HEK293 (cell line): ENCODE measurements around the gene SIN3A.

ENCODE experiments used
- CTCF ChIA-PET: fragments of 350-600 bp; formaldehyde crosslinking; extraction: SDS; loops from one replicate; lab custom pipeline; 2021; ENCODE audit warnings: antibody characterized with exemption; lab: Yijun Ruan, JAX
- POLR2A ChIA-PET: fragments of 300-600 bp; formaldehyde crosslinking; extraction: SDS; loops from one replicate; lab custom pipeline; 2020; ENCODE audit warnings: antibody characterized with exemption, inconsistent platforms; lab: Yijun Ruan, JAX
- H3K27ac ChIP-seq: fragments of 200-500 bp; sonication (Bioruptor generic); 2 replicates; pipeline ENCODE4 v1.5.1; 2014; ENCODE audit warnings: low read depth, low read length, control low read depth, inconsistent platforms; ENCODE audit errors: extremely low read depth
- H3K36me3 ChIP-seq, 2 experiments: fragments of 200-500 bp in 1 of 2; sonication (Bioruptor generic) in 1 of 2; 1 replicate in 1 of 2; 2 replicates in 1 of 2; pipeline ENCODE4 v1.5.1; 2014 to 2017; ENCODE audit warnings: inconsistent platforms in 2 of 2, low read length in 2 of 2; ENCODE audit not compliant: control insufficient read depth in 2 of 2, insufficient read depth in 1 of 2
- H3K4me1 ChIP-seq: fragments of 200-500 bp; sonication (Bioruptor generic); 2 replicates; pipeline ENCODE4 v1.5.1; 2014; ENCODE audit warnings: mild to moderate bottlenecking, low read length, inconsistent platforms; ENCODE audit not compliant: control insufficient read depth, insufficient read depth
- H3K4me3 ChIP-seq: 2 replicates; pipeline ENCODE4 v1.5.1; 2011; ENCODE audit warnings: low read depth, mild to moderate bottlenecking, control low read depth, low read length, moderate library complexity
- H3K9me3 ChIP-seq: fragments of 200-500 bp; sonication (Bioruptor generic); 2 replicates; pipeline ENCODE4 v1.5.1; 2014; ENCODE audit warnings: low read depth, low read length, inconsistent platforms; ENCODE audit not compliant: control insufficient read depth, insufficient read depth
- BCL11B ChIP-seq: fragments of 450-650 bp; formaldehyde crosslinking; IDR thresholded peaks from 2 replicates; pipeline ENCODE4 v1.5.1; 2016; ENCODE audit warnings: low read depth, missing biosample characterization, missing genetic modification characterization
- GLI2 ChIP-seq: fragments of 450-650 bp; formaldehyde crosslinking; IDR thresholded peaks from 2 replicates; pipeline ENCODE4; 2017; ENCODE audit warnings: missing biosample characterization, missing genetic modification characterization, low read depth, borderline replicate concordance
- GLIS1 ChIP-seq: fragments of 450-650 bp; formaldehyde crosslinking; IDR thresholded peaks from 2 replicates; pipeline ENCODE4 v1.5.1; 2016; ENCODE audit warnings: missing biosample characterization, missing genetic modification characterization
- SCRT2 ChIP-seq: fragments of 450-650 bp; formaldehyde crosslinking; IDR thresholded peaks from 2 replicates; pipeline ENCODE4 v1.5.1; 2016; ENCODE audit warnings: missing biosample characterization, missing genetic modification characterization
- ZBTB20 ChIP-seq: fragments of 450-650 bp; formaldehyde crosslinking; IDR thresholded peaks from 2 replicates; pipeline ENCODE4 v1.5.1; 2016; ENCODE audit warnings: missing biosample characterization, missing genetic modification characterization
- ZFP41 ChIP-seq: fragments of 450-650 bp; formaldehyde crosslinking; IDR thresholded peaks from 2 replicates; pipeline ENCODE4 v1.5.1; 2016; ENCODE audit warnings: missing biosample characterization, missing genetic modification characterization, borderline replicate concordance
- ZNF140 ChIP-seq: fragments of 450-650 bp; formaldehyde crosslinking; IDR thresholded peaks from 2 replicates; pipeline ENCODE4 v1.5.1; 2016; ENCODE audit warnings: missing biosample characterization, missing genetic modification characterization
- ZNF248 ChIP-seq: fragments of 450-650 bp; formaldehyde crosslinking; IDR thresholded peaks from 2 replicates; pipeline ENCODE4 v1.5.1; 2017; ENCODE audit warnings: missing biosample characterization, missing genetic modification characterization
- ZNF549 ChIP-seq: fragments of 450-650 bp; IDR thresholded peaks from 2 replicates; pipeline ENCODE4 v1.5.1; 2018; ENCODE audit warnings: missing biosample characterization, missing genetic modification characterization, mild to moderate bottlenecking, inconsistent platforms, moderate library complexity
- ZNF610 ChIP-seq: fragments of 450-650 bp; formaldehyde crosslinking; IDR thresholded peaks from 2 replicates; pipeline ENCODE4 v1.5.1; 2016; ENCODE audit warnings: missing biosample characterization, missing genetic modification characterization, borderline replicate concordance
- ZNF624 ChIP-seq: fragments of 450-650 bp; formaldehyde crosslinking; IDR thresholded peaks from 2 replicates; pipeline ENCODE4 v1.5.1; 2017; ENCODE audit warnings: missing biosample characterization, missing genetic modification characterization
- ZNF626 ChIP-seq: fragments of 450-650 bp; sonication (Bioruptor Pico); formaldehyde crosslinking; IDR thresholded peaks from 2 replicates; pipeline ENCODE4 v1.5.1; 2018; ENCODE audit warnings: missing biosample characterization, missing genetic modification characterization, inconsistent platforms
- ZSCAN30 ChIP-seq: fragments of 450-650 bp; IDR thresholded peaks from 2 replicates; pipeline ENCODE4 v1.5.1; 2018; ENCODE audit warnings: missing biosample characterization, mild to moderate bottlenecking, missing genetic modification characterization, moderate library complexity
- TF ChIP-seq, protein P1 (sequence below): fragments of 450-650 bp; formaldehyde crosslinking; IDR thresholded peaks from 2 replicates; pipeline ENCODE4 v1.5.1; 2016; ENCODE audit warnings: missing biosample characterization, missing genetic modification characterization
- TF ChIP-seq, protein P2 (sequence below): fragments of 450-650 bp; formaldehyde crosslinking; IDR thresholded peaks from 2 replicates; pipeline ENCODE4; 2016; ENCODE audit warnings: missing biosample characterization, missing genetic modification characterization

Gene SIN3A

GRCh38 chr15:75352186-75353080 is 99.1 kb downstream of the SIN3A start:
- Histone ChIP-seq H3K4me1 (peaks cover 6% of the 10 kb centered on the region; the same call in 1 of the 2 replicates), H3K27ac (no peak overlapping the region), H3K36me3 (peaks cover 18 to 55% of the 10 kb centered on the region in 2 experiments), H3K9me3 (no peaks in the 10 kb centered on the region), H3K4me3 (no peak overlapping the region)
- ChIA-PET CTCF (interaction anchor here (5.8 kb wide), 1 partner anchor 15 kb away, joined by 40 read pairs; the partner anchor contains the start of gene MAN2C1), POLR2A (interaction anchor here (1.4 to 5.5 kb wide), 2 partner anchors 16 to 99 kb away, joined by 5 to 55 read pairs; partner anchors contain the start of genes MAN2C1 and SIN3A)
- TF ChIP-seq, protein P1, sequence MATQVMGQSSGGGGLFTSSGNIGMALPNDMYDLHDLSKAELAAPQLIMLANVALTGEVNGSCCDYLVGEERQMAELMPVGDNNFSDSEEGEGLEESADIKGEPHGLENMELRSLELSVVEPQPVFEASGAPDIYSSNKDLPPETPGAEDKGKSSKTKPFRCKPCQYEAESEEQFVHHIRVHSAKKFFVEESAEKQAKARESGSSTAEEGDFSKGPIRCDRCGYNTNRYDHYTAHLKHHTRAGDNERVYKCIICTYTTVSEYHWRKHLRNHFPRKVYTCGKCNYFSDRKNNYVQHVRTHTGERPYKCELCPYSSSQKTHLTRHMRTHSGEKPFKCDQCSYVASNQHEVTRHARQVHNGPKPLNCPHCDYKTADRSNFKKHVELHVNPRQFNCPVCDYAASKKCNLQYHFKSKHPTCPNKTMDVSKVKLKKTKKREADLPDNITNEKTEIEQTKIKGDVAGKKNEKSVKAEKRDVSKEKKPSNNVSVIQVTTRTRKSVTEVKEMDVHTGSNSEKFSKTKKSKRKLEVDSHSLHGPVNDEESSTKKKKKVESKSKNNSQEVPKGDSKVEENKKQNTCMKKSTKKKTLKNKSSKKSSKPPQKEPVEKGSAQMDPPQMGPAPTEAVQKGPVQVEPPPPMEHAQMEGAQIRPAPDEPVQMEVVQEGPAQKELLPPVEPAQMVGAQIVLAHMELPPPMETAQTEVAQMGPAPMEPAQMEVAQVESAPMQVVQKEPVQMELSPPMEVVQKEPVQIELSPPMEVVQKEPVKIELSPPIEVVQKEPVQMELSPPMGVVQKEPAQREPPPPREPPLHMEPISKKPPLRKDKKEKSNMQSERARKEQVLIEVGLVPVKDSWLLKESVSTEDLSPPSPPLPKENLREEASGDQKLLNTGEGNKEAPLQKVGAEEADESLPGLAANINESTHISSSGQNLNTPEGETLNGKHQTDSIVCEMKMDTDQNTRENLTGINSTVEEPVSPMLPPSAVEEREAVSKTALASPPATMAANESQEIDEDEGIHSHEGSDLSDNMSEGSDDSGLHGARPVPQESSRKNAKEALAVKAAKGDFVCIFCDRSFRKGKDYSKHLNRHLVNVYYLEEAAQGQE (tag by site-specific recombination) = no peak
- no peak for TF ChIP-seq GLI2
- no peak for TF ChIP-seq ZBTB20 (tag by site-specific recombination)
- no peak for TF ChIP-seq ZNF549
- 0 out of 2 replicates have a peak, but pooled peaks have one; percentile 26 for TF ChIP-seq BCL11B
- TF ChIP-seq, protein P2, sequence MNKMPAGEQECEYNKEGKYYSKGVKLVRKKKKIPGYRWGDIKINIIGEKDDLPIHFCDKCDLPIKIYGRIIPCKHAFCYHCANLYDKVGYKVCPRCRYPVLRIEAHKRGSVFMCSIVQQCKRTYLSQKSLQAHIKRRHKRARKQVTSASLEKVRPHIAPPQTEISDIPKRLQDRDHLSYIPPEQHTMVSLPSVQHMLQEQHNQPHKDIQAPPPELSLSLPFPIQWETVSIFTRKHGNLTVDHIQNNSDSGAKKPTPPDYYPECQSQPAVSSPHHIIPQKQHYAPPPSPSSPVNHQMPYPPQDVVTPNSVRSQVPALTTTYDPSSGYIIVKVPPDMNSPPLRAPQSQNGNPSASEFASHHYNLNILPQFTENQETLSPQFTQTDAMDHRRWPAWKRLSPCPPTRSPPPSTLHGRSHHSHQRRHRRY (tag by site-specific recombination) = no peak
- no peak for TF ChIP-seq ZNF626
- no peak for TF ChIP-seq ZNF610 (tag by site-specific recombination)

DNA sequence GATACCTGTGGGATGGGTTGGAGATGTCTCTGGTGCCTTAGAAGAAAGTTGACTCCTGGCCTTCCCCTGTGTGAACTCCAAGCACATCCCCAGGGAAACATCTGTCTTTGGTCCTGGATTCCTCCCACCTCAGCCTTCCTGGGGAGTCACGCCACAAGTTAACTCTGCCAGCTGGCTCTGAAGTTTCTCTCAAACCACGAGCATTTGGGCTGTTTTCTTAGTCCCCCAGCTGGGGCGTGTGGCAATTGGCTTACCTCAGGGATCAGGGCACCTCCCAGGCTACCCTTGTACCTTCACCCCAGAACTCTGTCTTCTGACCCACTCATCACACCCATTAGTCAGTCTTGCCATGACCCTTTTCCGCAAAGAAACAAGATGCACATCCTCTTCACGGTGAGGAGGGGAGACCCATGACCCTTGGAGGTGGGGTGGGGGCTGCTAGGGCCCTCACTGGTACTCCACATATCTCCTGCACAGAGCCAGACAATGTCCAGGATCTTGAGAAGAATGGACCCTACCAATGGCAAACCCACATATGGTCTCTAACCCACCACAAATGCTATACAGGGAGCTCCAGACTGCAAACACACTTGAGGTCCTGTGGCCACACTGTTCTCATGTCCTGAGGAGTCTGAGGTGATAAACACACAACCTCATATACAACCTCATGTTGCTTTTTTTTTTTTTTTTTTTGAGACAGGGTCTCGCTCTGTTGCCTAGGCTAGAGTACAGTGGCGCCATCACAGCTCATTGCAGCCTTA is 100.7 kb downstream of the SIN3A start:
- TF ChIP-seq ZFP41 (tag by site-specific recombination) (no peak), ZNF140 (tag by site-specific recombination) (no peak), ZSCAN30 (tag by site-specific recombination) (no peak), GLIS1 (tag by site-specific recombination) (peak; percentile 71; the same call in 1 of the 2 replicates), ZNF248 (tag by site-specific recombination) (no peak), SCRT2 (tag by site-specific recombination) (no peak), ZNF624 (no peak)
- ChIA-PET CTCF (interaction anchor here (4.7 kb wide), 1 partner anchor 17 kb away, joined by 33 read pairs; the partner anchor contains the start of gene MAN2C1), POLR2A (interaction anchor here (0.7 to 5.5 kb wide), 4 partner anchors 10 to 104 kb away, joined by 3 to 55 read pairs (median 4); partner anchors contain the start of gene MAN2C1)
- peaks cover 6% of the 10 kb centered on the region; the same call in 1 of the 2 replicates for H3K4me1 ChIP-seq
- H3K27ac ChIP-seq = no peak overlapping the region
- no peaks in the 10 kb centered on the region for H3K9me3 ChIP-seq
- H3K4me3 ChIP-seq = no peak overlapping the region
- peaks cover 18 to 43% of the 10 kb centered on the region in 2 experiments for H3K36me3 ChIP-seq
